K562 (cell line): Measurements from ENCODE around the gene OCA2. TPM values are rescaled to one million over a fixed set of nuclear protein-coding genes. Genes with fewer than 3 reads are reported as not detected.

ENCODE experiments used
- ATAC-seq: fragments of 200-7000 bp; cut with Tn5 transposase; 3 replicates; pipeline ENCODE4 v1.9.1; 2020; ENCODE audit warnings: moderate library complexity
- BruUV-seq: library from RNA; stranded (reverse); fragments of 400-500 nt; replicated peaks from 2 replicates; lab custom pipeline; 2021; lab: Mats Ljungman, UMichigan
- CTCF ChIA-PET: fragments of 300-600 bp; formaldehyde crosslinking; extraction: SDS; loops from one replicate; lab custom pipeline; 2021; ENCODE audit warnings: low intra/inter-chr PET ratio; lab: Yijun Ruan, JAX
- POLR2A ChIA-PET: fragments of 300-600, 350-650 bp; sonication (Branson Sonifier 250); formaldehyde crosslinking; extraction: SDS; loops from one replicate; lab custom pipeline; 2021; ENCODE audit warnings: antibody characterized with exemption, inconsistent platforms; lab: Yijun Ruan, JAX
- DNase-seq, 4 experiments: peaks; one replicate each; pipeline versions ENCODE4 v3.0.0 to v3.0.0-alpha.2; 2011 to 2018; ENCODE audit warnings: low spot score in 3 of 4, mixed read lengths in 3 of 4; ENCODE audit errors: extremely low read depth in 1 of 4
- FAIRE-seq: peaks from 2 replicates; lab custom pipeline; 2011; peaks lifted over from hg19 to GRCh38; lab: Jason Lieb, UNC
- H2AFZ ChIP-seq: 2 replicates; pipeline ENCODE4 v1.6.0; 2011; ENCODE audit warnings: low read depth, low read length, control low read depth, inconsistent platforms
- H3K27ac ChIP-seq: fragments of 200-600 bp; 3 replicates; pipeline ENCODE4 v1.8.0; 2011; ENCODE audit warnings: low read depth, mild to moderate bottlenecking, control low read depth, inconsistent platforms, low read length, moderate library complexity, mixed read lengths; ENCODE audit errors: extremely low read depth
- H3K27me3 ChIP-seq, 2 experiments: fragments of 300-600 bp in 1 of 2; 2 replicates in 1 of 2; 3 replicates in 1 of 2; pipeline versions ENCODE4 v1.6.0 to v1.8.0; 2011; ENCODE audit warnings: inconsistent platforms in 2 of 2, low read length in 2 of 2, mild to moderate bottlenecking in 1 of 2, mixed read lengths in 1 of 2, moderate library complexity in 1 of 2; ENCODE audit not compliant: control insufficient read depth in 2 of 2, insufficient read depth in 2 of 2
- H3K36me3 ChIP-seq: fragments of 300-600 bp; 3 replicates; pipeline ENCODE4 v1.8.0; 2011; ENCODE audit warnings: mild to moderate bottlenecking, low read length, inconsistent platforms; ENCODE audit not compliant: control insufficient read depth, insufficient read depth
- H3K4me1 ChIP-seq, 2 experiments: fragments of 200-600 bp in 1 of 2; replicated peaks in 1 of 2; 2 replicates in 1 of 2; 3 replicates in 1 of 2; pipeline versions ENCODE4 v1.5.1 to v1.8.0; 2011; ENCODE audit warnings: inconsistent platforms in 2 of 2, low read length in 2 of 2, mild to moderate bottlenecking in 1 of 2, mixed read lengths in 1 of 2, moderate library complexity in 1 of 2; ENCODE audit not compliant: control insufficient read depth in 2 of 2, insufficient read depth in 2 of 2
- H3K4me2 ChIP-seq: 2 replicates; pipeline ENCODE4 v1.6.1; 2011; ENCODE audit warnings: low read length, control low read depth, inconsistent platforms, mixed read lengths; ENCODE audit not compliant: insufficient read depth
- H3K4me3 ChIP-seq: fragments of 200-600 bp; sonication (generic), shearing (Covaris generic); 2 replicates; pipeline ENCODE4 v1.5.1; 2016; ENCODE audit warnings: control low read depth, inconsistent platforms
- H3K79me2 ChIP-seq: fragments of 200-600 bp; 3 replicates; pipeline ENCODE4 v1.8.0; 2011; ENCODE audit warnings: low read length, inconsistent platforms; ENCODE audit not compliant: control insufficient read depth, insufficient read depth
- H3K9ac ChIP-seq, 2 experiments: 2 replicates each; pipeline versions ENCODE4 v1.6.0 to v1.6.1; 2011; ENCODE audit warnings: low read depth in 2 of 2, low read length in 2 of 2, control low read depth in 1 of 2, inconsistent platforms in 1 of 2, mild to moderate bottlenecking in 1 of 2, mixed read lengths in 1 of 2; ENCODE audit not compliant: insufficient read depth in 1 of 2
- H3K9me1 ChIP-seq: one replicate; pipeline ENCODE4 v1.6.0; 2011; ENCODE audit warnings: inconsistent platforms, mild to moderate bottlenecking, low read length, moderate library complexity; ENCODE audit not compliant: control insufficient read depth, insufficient read depth
- H3K9me3 ChIP-seq: replicated peaks from 2 replicates; pipeline ENCODE4 v1.5.1; 2011; ENCODE audit warnings: low read depth, low read length, inconsistent platforms; ENCODE audit not compliant: control insufficient read depth, insufficient read depth
- H4K20me1 ChIP-seq: replicated peaks from 2 replicates; pipeline ENCODE4 v1.6.1; 2011; ENCODE audit warnings: low read length, inconsistent platforms, mixed read lengths; ENCODE audit not compliant: control insufficient read depth, insufficient read depth
- KDM5B ChIP-seq: fragments of 200-600 bp; sonication (generic); IDR thresholded peaks from 2 replicates; pipeline ENCODE4 v1.6.1; 2012; ENCODE audit warnings: low read depth, mild to moderate bottlenecking, moderate library complexity, low read length, control low read depth, inconsistent platforms; ENCODE audit not compliant: insufficient replicate concordance
- KHSRP ChIP-seq: fragments of 450-650 bp; IDR thresholded peaks from 2 replicates; pipeline ENCODE4 v1.6.1; 2017
- SPI1 ChIP-seq: IDR thresholded peaks from 2 replicates; pipeline ENCODE4 v1.6.1; 2011; ENCODE audit warnings: low read depth, low read length, control low read depth, borderline replicate concordance
- TEAD1 ChIP-seq, 2 experiments: fragments of 450-650 bp in 1 of 2; sonication (generic) in 1 of 2; formaldehyde crosslinking; IDR thresholded peaks; 2 replicates each; pipeline versions ENCODE4 v1.4.0 to v1.8.0; 2020 to 2022; ENCODE audit warnings: mild to moderate bottlenecking in 2 of 2, missing genetic modification reagents in 1 of 2
- ZKSCAN3 ChIP-seq: fragments of 250-450 bp; sonication (Bioruptor Pico); IDR thresholded peaks from 2 replicates; pipeline ENCODE4 v1.4.0; 2020
- ZNF408 ChIP-seq: fragments of 250-450 bp; sonication (Bioruptor Pico); IDR thresholded peaks from 2 replicates; pipeline ENCODE4 v1.4.0; 2020; ENCODE audit warnings: low read depth, mild to moderate bottlenecking, moderate library complexity
- WGBS: fragments of 100-300 bp; shearing (Covaris generic); methylation state at CpG from one replicate; pipeline ENCODE4 v1.1.6; 2016; ENCODE audit warnings: low coverage, mixed read lengths; ENCODE audit not compliant: insufficient coverage; ENCODE audit errors: missing lambda C conversion rate; 5-methylcytosine and 5-hydroxymethylcytosine counted together
- in situ Hi-C: fragments of 300-500 bp; cut with MboI; formaldehyde crosslinking; loops from 4 replicates; pipeline ENCODE4 v1.15.0; 2018; ENCODE audit warnings: inconsistent platforms, mixed read lengths
- intact Hi-C: fragments of 100-400 bp; cut with micrococcal nuclease; formaldehyde crosslinking; loops from 2 replicates; pipeline ENCODE4 v1.14.2; 2022
- polyA plus RNA-seq, 8 experiments: library from polyadenylated mRNA; depleted of rRNA in 4 of 8; stranded (reverse) in 5 of 8; unstranded in 3 of 8; fragments of >200 nt; fragmentation: Nextera tagmentation in 2 of 8; fragmentation: Illumina TruSeq in 1 of 8; extraction: Ambion mirVana in 2 of 8; extraction: Trizol in 1 of 8; gene quantifications; 2 replicates each; pipeline versions ENCODE4 v1.2.1 to v1.2.3, GENCODE V29; 2011 to 2014; ENCODE audit warnings: inconsistent platforms in 1 of 8, missing spikeins in 1 of 8
- total RNA-seq, 7 experiments: library from RNA; depleted of rRNA in 6 of 7; stranded (reverse); fragments of >200 nt in 6 of 7; fragmentation: Illumina TruSeq in 2 of 7; extraction: Trizol in 2 of 7; gene quantifications; 2 replicates each; pipeline versions ENCODE4 v1.2.1 to v1.2.3, GENCODE V29; 2011 to 2021; ENCODE audit warnings: low replicate concordance in 1 of 7
- TF ChIP-seq, protein P1 (sequence below): sonication (generic); formaldehyde crosslinking; IDR thresholded peaks from 2 replicates; pipeline ENCODE4 v1.9.0; 2022; ENCODE audit warnings: mild to moderate bottlenecking, missing genetic modification reagents

OCA2 gene
- total and polyA plus RNA-seq, 9 of the 15 experiments (the other 6 are each of a cell fraction or from before 2014, with no cell fraction given): 0.07 to 0.59 (median 0.17) TPM; not detected in 1

DNA sequence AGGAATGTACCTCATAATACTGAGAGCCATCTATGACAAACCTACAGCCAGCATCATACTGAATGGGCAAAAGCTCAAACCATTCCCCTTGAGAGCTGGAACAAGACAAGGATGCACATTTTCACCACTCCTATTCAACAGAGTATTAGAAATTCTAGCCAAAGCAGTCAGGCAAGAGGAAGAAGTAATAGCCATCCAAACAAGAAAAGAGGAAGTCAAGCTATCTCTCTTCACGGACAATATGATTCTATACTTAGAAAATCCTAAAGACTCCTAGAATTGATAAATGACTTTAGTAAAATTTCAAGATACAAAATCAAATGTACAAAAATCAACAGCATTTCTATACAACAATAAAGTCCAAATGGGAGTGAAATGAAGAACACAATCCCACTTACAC lies 30.2 kb downstream of the OCA2 start:
- TF ChIP-seq TEAD1 (CRISPR knock-in tag; IDR thresholded peaks at IDR 0.05): no peak
- TF ChIP-seq SPI1: peak; percentile 73; the same call in 1 of the 2 replicates
- H3K9me1 ChIP-seq: no peaks in the 10 kb centered on the region
- WGBS: 0% methylated on average over 1 of the region's 1 CpG
- no peak overlapping the region for H3K9ac ChIP-seq
- no peaks in the 10 kb centered on the region for H3K36me3 ChIP-seq
- H3K79me2 ChIP-seq: no peaks in the 10 kb centered on the region
- H3K27me3 ChIP-seq: peaks cover 0 to 2% of the 10 kb centered on the region in 2 experiments; a peak in 1 of 5 replicates
- H4K20me1 ChIP-seq: no peaks in the 10 kb centered on the region
- DNase-seq: no peak
- in situ Hi-C loops (no loop called here), intact Hi-C loops (no loop called here)
- H2AFZ ChIP-seq: no peak overlapping the region
- H3K4me1 ChIP-seq: no peaks in the 10 kb centered on the region
- no peak overlapping the region for H3K4me2 ChIP-seq
- no peak overlapping the region for H3K4me3 ChIP-seq
- no peak overlapping the region for H3K27ac ChIP-seq
- BruUV-seq: no TSS peak
- H3K9me3 ChIP-seq: no peaks in the 10 kb centered on the region; the same call in 1 of the 2 replicates
- FAIRE-seq: no peak
- ChIA-PET POLR2A (no interaction called here), CTCF (no interaction called here)
- ATAC-seq: no peak

DNA sequence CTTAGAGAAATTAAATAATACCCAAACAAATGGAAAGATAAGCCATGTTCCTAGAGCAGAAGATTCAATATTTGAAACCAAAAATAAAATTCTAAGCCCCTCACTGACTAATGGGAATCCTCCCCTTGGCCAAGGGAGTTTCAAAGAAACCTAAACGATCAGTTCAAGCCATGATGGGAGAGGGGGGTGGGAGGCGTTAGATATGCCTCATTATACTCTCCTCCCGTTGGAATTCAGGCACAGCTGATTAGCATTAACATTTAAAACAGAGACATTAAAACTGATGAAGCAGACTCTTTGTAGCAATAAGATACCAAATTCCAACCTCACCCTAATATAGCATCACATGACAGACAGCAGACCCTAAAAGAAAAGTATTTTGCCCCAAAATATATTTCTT lies 32.9 kb downstream of the OCA2 start:
- H4K20me1 ChIP-seq: no peaks in the 10 kb centered on the region
- intact Hi-C loops (no loop called here), in situ Hi-C loops (no loop called here)
- H3K9ac ChIP-seq: no peak overlapping the region
- WGBS: 0% methylated on average over 3 of the region's 3 CpGs
- no peaks in the 10 kb centered on the region for H3K79me2 ChIP-seq
- H3K4me2 ChIP-seq: no peak overlapping the region
- H3K4me3 ChIP-seq: no peak overlapping the region
- H3K36me3 ChIP-seq: no peaks in the 10 kb centered on the region
- no peaks in the 10 kb centered on the region for H3K4me1 ChIP-seq
- TF ChIP-seq ZKSCAN3 (CRISPR knock-in tag) (no peak), KDM5B (no peak), ZNF408 (CRISPR knock-in tag) (no peak), KHSRP (no peak)
- TF ChIP-seq, protein P1, sequence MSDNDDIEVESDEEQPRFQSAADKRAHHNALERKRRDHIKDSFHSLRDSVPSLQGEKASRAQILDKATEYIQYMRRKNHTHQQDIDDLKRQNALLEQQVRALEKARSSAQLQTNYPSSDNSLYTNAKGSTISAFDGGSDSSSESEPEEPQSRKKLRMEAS (CRISPR knock-in tag): no peak
- H3K9me3 ChIP-seq: no peaks in the 10 kb centered on the region; the same call in 1 of the 2 replicates
- no peak overlapping the region for H2AFZ ChIP-seq
- BruUV-seq: no TSS peak
- DNase-seq (no peak), ATAC-seq (no peak), FAIRE-seq (no peak)
- no peaks in the 10 kb centered on the region for H3K27me3 ChIP-seq
- no peak overlapping the region for H3K27ac ChIP-seq
- POLR2A ChIA-PET: no interaction called here
- CTCF ChIA-PET: no interaction called here
- H3K9me1 ChIP-seq: no peaks in the 10 kb centered on the region
